Psoas muscle (tissue), 8 donors: Measurements from ENCODE around the gene VCAN. TPM values are rescaled to one million over a fixed set of nuclear protein-coding genes. Genes with fewer than 3 reads are reported as not detected.

Experiments
- ATAC-seq, 4 donors: fragments of 200-7000 bp; cut with Tn5 transposase; one replicate each; pipeline ENCODE4 v1.9.1; 2020; ENCODE audit warnings: moderate library complexity in 3 of 4, mild to moderate bottlenecking in 2 of 4
- DNase-seq, 2 donors: peaks; one replicate each; pipeline ENCODE4 v3.0.0-alpha.2; 2020
- H3K27ac ChIP-seq: fragments of 200-600 bp; one replicate; pipeline ENCODE4 v1.8.0; 2022
- H3K27me3 ChIP-seq, 3 donors: fragments of 200-600 bp in 1 of 3; one replicate each; pipeline versions ENCODE4 v1.6.1 to v1.8.0; 2013 to 2022; ENCODE audit warnings: low read length in 2 of 3, mild to moderate bottlenecking in 2 of 3, moderate library complexity in 1 of 3; ENCODE audit not compliant: insufficient read depth in 3 of 3
- H3K36me3 ChIP-seq, 2 donors: fragments of 200-600 bp in 1 of 2; one replicate each; pipeline versions ENCODE4 v1.6.1 to v1.8.0; 2013 to 2022; ENCODE audit warnings: low read depth in 1 of 2, mild to moderate bottlenecking in 1 of 2, moderate library complexity in 1 of 2; ENCODE audit not compliant: insufficient read depth in 1 of 2
- H3K4me1 ChIP-seq: fragments of 200-600 bp; one replicate; pipeline ENCODE4 v1.8.0; 2022
- H3K4me3 ChIP-seq: fragments of 200-600 bp; one replicate; pipeline ENCODE4 v1.8.0; 2022; ENCODE audit warnings: mild to moderate bottlenecking
- H3K9me3 ChIP-seq: fragments of 200-600 bp; one replicate; pipeline ENCODE4 v1.8.0; 2022
- WGBS, 3 donors: extraction: QIAGEN DNeasy Blood & Tissue Kit; methylation state at CpG; one replicate each; pipeline versions ENCODE4 v1.1.6 to v1.1.7; 2013; 5-methylcytosine and 5-hydroxymethylcytosine counted together
- intact Hi-C, 2 donors: fragments of 100-400 bp; cut with DNase I; formaldehyde crosslinking; loops; one replicate each; pipeline versions ENCODE4 v1.11.0 to v1.14.2; 2022
- polyA plus RNA-seq, 3 donors: library from polyadenylated mRNA; stranded (reverse); fragments of 200-250 nt; gene quantifications; one replicate each; pipeline ENCODE4 v1.2.3, GENCODE V29; 2013
- total RNA-seq, 4 donors: library from RNA; stranded (reverse); fragmentation: NEBNext Ultra II Directional in 2 of 4; extraction: Animal tissue kit (Norgen Biotek cat#: 25700) in 2 of 4; gene quantifications; one replicate each; pipeline versions ENCODE4 v1.2.1 to v1.2.4, GENCODE V29; 2021 to 2023
- TF ChIP-seq, protein P1 (sequence below): fragments of 200-600 bp; IDR thresholded peaks from one replicate; pipeline ENCODE4 v1.8.0; 2022; ENCODE audit warnings: antibody characterized with exemption
- donor health status: healthy with polysubstance abuse.
- donor health status: DM: no; HTN: no; CAD: no; lungs with moderate emphysema.
- donor health status: Bipolar disorder and iron deficiency.
- donor health status: healthy.
- donor health status: DM: yes; HTN: yes; CAD: no.
- donor health status: DM: no; HTN: no; CAD: no.
- donor health status: DM: no; HTN: no; CAD: no.
- donor health status: DM: yes; HTN: yes; CAD: no.

The VCAN gene
- total and polyA plus RNA-seq, 7 donors = 2.7 to 26.1 (median 8.8) TPM

DNA sequence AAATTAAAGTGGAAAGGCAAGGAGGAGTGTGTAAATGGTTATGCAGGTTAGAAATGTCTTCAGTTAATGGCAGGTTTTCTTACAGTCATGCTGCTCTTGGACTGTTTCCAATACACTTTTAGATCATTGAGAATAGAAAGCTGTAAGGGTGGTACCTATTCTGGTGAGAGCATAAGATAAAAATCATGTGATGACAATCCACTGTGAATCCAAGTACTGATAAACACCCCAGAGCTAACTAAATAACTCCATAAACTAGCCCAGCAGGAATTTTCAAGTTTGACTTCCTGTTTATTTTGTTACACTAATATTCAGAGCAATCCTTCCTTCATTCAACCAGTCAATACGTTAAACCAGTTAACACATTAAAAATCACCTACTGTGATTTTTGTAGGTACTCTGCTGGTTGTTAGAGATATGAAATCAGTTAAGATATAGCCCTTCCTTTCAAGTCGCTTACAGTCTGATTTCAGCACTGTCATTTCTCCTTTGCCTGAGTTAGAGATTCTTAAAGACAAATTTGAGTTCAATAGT, 22.6 kb downstream of the VCAN start:
- TF ChIP-seq, protein P1, sequence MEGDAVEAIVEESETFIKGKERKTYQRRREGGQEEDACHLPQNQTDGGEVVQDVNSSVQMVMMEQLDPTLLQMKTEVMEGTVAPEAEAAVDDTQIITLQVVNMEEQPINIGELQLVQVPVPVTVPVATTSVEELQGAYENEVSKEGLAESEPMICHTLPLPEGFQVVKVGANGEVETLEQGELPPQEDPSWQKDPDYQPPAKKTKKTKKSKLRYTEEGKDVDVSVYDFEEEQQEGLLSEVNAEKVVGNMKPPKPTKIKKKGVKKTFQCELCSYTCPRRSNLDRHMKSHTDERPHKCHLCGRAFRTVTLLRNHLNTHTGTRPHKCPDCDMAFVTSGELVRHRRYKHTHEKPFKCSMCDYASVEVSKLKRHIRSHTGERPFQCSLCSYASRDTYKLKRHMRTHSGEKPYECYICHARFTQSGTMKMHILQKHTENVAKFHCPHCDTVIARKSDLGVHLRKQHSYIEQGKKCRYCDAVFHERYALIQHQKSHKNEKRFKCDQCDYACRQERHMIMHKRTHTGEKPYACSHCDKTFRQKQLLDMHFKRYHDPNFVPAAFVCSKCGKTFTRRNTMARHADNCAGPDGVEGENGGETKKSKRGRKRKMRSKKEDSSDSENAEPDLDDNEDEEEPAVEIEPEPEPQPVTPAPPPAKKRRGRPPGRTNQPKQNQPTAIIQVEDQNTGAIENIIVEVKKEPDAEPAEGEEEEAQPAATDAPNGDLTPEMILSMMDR = no peak
- Histone ChIP-seq H3K4me1 (no peaks in the 10 kb centered on the region), H3K27ac (no peak overlapping the region), H3K9me3 (no peaks in the 10 kb centered on the region), H3K36me3 (no peaks in the 10 kb centered on the region), H3K4me3 (no peak overlapping the region), H3K27me3 (no peaks in the 10 kb centered on the region)
- intact Hi-C loops = no loop called here
- ATAC-seq (no peak), DNase-seq (no peak)
- WGBS, 3 donors = 88 to 96% (median 89%) methylated on average over 2 of the region's 2 CpGs

DNA sequence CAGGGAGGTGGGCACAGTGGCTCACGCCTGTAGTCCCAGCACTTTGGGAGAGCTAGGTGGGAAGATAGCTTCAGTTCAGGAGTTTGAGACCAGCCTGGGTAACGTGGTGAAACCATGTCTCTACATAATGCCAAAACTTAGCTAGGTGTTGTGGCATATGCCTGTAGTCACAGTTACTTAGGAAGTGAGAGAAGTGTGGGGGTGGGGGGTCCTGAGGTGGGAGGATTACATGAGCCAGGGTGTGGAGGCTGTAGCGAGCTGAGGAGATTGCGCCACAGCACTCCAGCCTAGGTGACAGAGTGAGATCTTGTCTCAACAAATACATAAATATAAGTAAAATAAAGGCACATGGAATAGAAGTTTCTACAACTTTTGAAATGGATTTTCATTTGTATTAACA, 23.1 kb downstream of the VCAN start:
- Histone ChIP-seq H3K4me3 (no peak overlapping the region), H3K27me3 (no peaks in the 10 kb centered on the region), H3K36me3 (no peaks in the 10 kb centered on the region), H3K4me1 (no peaks in the 10 kb centered on the region), H3K27ac (no peak overlapping the region), H3K9me3 (no peaks in the 10 kb centered on the region)
- no peak for ATAC-seq
- TF ChIP-seq, protein P1 = no peak
- 85 to 91% (median 90%) methylated on average over 4 of the region's 4 CpGs for WGBS, 3 donors
- no peak for DNase-seq
- intact Hi-C loops = no loop called here

DNA sequence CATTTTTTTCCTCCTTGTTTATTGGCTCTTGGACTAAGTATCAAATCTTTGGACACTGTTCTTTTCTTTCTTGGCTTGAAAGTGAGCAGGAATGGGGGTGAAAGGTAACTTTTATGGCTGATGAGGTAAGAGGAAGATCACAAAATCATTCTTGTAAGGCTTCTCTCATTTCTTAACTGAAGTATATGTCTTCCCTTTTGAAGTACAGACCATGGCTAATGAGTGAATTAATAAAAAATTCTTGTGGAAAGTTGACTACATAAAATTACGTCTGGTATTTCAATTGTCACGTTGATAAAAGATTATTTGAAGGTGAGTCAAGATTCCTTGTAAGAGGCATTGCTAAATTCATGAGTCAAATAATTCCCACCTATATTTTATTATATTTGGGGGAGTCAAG, 25.1 kb downstream of the VCAN start:
- intact Hi-C loops = no loop called here
- 65 to 82% (median 74%) methylated on average over 2 of the region's 2 CpGs for WGBS, 3 donors
- Histone ChIP-seq H3K9me3 (no peaks in the 10 kb centered on the region), H3K27ac (no peak overlapping the region), H3K27me3 (no peaks in the 10 kb centered on the region), H3K4me1 (no peaks in the 10 kb centered on the region), H3K4me3 (no peak overlapping the region), H3K36me3 (no peaks in the 10 kb centered on the region)
- no peak for ATAC-seq
- TF ChIP-seq, protein P1 = no peak
- DNase-seq = no peak

DNA sequence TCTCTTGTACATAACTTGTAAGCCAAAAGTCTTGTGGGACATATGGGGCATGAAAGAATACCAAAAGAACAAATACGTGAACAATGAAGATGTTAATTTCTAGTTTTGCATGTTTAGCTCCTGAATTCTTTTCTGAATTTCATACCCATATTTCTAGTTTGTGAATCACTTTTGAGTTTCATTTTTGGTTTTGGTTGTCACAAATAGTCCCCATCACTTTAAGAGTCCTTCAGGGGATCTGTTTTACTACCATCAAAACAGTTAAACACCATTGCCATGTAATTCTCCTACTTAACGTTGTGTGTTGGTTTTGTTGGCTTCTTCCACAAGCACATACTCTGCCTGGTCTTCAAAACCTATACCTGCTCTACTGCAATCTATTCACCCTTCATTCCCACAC, 27.0 kb downstream of the VCAN start:
- H3K27me3 ChIP-seq = no peaks in the 10 kb centered on the region
- H3K4me1 ChIP-seq = no peaks in the 10 kb centered on the region
- no peak for DNase-seq
- TF ChIP-seq, protein P1 = no peak
- WGBS, 3 donors = 74 to 78% (median 77%) methylated on average over 2 of the region's 2 CpGs
- H3K9me3 ChIP-seq = no peaks in the 10 kb centered on the region
- intact Hi-C loops = no loop called here
- ATAC-seq = no peak
- no peak overlapping the region for H3K27ac ChIP-seq
- no peak overlapping the region for H3K4me3 ChIP-seq
- H3K36me3 ChIP-seq = no peaks in the 10 kb centered on the region

DNA sequence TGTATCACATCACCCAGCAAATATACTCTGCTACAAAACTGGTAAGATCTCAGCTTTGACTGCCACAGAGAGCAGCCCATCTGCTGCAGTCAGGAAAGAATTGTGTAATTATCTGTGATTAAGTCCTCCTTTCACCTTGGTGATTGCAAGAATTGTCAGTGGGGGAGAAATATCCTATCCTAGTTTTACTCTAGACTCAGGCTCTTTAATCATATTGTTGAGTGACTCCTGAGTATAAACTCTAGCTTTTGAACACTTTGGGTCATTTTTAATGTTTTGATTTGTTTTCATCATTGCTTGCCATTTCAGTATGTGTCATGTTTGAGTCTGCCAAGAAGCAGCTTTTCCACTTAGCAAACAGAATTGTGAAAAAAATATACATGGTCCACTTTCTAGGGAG, 32.1 kb downstream of the VCAN start:
- Histone ChIP-seq H3K9me3 (no peaks in the 10 kb centered on the region), H3K27ac (no peak overlapping the region), H3K4me1 (no peaks in the 10 kb centered on the region), H3K27me3 (no peaks in the 10 kb centered on the region), H3K36me3 (no peaks in the 10 kb centered on the region), H3K4me3 (no peak overlapping the region)
- intact Hi-C loops = no loop called here
- DNase-seq = no peak
- TF ChIP-seq, protein P1 = no peak
- no peak for ATAC-seq
